HG03060 (cell line): Measurements from ENCODE around the gene KCNIP4.
"Not testable (repeated sequence)": the region's sequence is repeated elsewhere in the genome, so short reads cannot be mapped to it uniquely, and the experiment has no call there.

Experiments
- ATAC-seq: cut with Tn5 transposase; IDR thresholded peaks from one replicate; pipeline ENCODE4 v1.9.1; 2021; ENCODE audit warnings: low read depth, moderate number of reproducible peaks; ENCODE audit not compliant: unreplicated experiment

The KCNIP4 gene

DNA sequence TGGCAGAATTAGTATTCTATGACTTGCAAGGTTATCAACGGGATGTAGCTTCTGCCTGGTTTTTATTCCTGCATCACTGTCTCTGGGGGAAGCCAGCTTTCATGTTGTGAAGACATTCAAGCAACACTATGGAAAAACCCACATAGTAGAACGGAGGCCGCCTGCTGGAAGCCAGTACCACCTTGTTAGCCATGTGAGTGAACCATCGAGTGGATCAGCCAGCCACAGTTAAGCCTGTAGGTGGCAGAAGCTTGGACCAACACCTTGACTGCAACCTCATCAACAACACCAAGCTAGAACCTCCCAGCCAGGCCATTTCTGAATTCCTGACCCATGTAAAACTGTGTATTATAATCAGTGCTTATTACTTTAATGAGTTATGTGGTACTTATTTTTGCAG lies 538.2 kb downstream of the KCNIP4 start:
- no peak for ATAC-seq

DNA sequence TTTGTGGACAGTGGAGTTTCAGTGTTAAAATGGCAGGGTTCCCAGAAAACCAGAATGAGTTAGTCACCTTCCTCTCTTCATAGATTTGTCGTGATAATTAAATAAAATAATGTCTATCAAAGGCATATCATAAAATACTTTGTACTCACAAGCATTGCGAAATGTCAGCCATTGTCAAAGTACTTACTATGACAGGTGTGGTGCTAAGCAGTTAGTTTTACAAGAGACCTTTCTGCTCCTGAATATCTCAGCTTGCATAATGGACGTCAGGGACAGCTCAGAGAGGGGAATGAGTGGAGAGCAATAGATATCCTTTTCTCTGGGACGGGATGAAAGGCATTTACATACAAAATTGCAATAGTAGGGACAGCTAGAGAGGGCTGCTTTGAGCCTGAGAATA lies 560.9 kb downstream of the KCNIP4 start:
- ATAC-seq, result no peak

DNA sequence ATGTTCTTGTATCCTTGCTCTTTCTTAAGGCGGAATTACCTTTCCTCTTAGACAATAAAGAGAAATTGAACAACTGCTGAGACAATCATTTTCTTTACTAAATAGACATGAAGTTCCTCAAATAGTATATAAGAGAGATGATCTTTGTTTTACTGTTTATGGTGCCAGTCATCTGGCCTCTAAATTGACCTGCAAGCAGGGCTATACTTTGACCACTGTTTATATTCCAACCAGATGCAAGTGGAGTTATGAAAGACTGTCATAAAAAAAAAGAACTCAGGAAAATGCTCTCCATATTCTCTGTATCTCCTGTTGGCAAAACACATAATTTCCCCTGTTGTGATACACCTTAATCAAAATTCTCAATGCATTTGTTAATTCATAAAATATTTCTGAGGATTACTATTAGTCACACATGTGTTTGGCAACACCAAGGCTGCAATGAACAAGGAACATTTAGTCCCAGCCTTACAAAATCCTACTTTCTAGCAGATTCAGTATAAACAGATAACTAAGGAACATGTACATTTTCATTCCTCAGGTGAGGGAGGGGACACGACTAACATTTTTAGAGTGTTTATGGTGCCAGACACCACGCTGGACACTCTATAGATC lies 562.3 kb downstream of the KCNIP4 start:
- no peak for ATAC-seq

DNA sequence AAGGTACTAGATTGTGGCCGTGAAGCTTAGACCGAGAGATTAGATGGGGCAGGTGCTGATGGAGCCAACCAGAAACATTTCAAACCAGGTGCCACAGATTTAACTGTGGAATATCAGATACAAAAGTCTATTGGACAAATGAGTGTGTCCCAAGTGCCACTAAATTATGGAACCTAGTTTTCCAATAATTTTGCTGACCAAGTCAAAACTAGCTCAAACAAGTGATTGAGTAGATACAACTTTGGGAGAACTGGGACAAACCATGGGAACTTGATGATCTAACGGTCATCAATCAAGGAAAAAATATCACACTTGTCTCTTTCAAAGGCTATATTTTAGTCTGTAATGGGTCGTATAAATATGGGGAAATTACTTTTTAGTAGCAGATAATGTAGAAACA lies 562.9 kb downstream of the KCNIP4 start:
- no peak for ATAC-seq

DNA sequence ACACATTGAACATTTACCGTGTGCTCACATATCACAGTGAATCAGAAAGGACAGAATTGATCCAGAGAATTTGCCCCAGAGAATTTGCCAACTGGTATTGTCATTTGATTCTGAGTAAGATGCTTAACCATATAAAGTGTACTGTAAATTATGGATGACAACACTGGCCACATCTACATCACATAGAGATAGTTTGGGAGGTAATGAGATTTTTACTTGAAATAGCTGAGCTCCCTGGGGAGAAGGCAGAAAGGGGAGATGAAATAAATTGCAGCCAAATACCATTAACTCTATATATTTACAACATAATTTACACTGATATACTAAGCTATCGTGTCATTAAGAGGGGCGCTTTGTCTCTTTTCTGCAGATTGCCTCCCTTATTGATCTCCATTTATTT lies 564.0 kb downstream of the KCNIP4 start:
- no peak for ATAC-seq

DNA sequence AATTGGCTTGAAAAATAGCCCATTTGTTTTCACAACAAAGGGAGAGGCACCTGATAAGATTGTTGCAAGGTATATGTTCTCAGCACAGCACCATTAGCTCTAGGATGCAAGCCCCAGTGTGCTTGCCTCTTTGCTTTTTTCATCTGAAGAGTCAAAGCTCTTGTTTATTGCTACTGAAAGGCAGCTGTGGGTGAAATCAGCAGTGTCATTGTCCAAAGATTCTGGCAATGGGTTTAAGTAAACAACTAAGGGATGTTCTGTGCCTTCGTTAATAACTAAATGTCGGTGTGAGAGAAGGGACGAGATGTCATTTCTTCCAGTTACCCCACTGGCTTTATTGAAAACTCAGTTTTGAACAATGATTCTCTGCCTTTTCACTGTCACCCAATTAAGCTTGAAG lies 567.7 kb downstream of the KCNIP4 start:
- ATAC-seq, result no peak

DNA sequence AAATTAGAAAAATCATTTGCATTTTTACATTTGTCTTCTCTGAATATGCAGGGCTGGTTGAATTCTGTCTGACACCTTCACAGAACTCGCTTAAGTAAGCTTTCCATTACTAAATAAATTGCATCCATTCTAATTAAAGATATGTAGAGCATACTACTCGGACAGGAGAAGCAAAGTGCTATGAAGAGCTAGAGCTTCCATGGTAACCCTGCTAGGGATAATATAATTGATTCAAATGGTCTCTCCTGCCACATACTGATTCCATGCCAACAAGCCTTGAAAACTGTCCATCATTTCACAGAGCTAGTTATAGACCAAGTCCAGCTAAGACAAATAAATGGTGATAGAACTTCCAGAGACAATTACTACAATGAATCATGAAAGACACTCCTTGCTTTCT lies 571.5 kb downstream of the KCNIP4 start:
- ATAC-seq, result no peak

DNA sequence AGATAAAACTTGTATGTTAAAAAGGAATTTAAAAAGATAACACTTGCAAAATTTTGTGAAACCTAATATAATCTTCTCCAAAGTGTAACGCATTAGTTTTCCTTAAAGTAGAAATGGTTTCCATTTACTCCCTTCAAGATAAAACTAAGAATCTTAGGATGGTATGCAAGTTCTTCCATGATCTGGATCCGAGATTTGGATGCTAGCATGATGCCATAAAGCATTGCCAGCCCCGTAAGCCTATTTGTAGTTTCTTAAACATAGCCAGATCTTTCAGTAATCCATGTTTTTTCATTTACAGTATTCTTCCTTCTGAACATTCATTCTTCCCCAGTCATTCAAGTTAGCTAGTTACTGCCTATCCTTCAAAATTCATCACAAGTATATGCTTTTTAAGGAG lies 572.4 kb downstream of the KCNIP4 start:
- ATAC-seq, result no peak

DNA sequence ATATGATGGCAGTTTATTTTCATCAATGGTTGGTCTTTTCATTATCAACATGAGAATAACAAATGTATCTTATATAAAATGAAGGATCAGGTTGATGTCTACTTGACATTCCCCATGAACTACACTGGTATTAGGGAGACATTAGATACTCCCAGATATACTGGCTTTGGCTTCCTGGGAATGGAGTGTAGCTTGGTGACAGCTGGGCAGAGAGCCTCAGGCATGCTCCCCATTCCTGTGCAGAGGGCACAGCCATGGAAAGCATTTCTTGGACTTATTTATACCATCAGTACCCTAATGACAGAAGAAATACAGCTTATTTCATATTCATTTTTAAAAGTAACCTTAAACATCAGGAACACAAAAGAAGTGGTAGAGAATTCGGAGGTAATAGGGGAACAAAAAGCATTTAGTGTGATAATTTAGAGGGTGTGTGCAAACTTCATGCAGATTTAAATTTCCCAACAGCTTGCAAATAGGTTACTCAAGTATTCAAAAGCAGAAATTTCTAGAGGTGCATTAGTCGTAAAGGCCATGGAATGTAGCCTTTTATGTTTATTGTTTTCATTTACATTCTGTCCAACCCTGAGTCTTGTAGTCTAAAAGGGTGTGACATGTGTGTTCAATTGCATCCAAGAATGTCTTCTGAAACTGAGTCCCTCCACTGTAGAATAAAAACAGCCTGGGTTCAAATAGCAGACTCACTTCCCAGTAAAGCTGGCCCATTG lies 573.8 kb downstream of the KCNIP4 start:
- no peak for ATAC-seq

DNA sequence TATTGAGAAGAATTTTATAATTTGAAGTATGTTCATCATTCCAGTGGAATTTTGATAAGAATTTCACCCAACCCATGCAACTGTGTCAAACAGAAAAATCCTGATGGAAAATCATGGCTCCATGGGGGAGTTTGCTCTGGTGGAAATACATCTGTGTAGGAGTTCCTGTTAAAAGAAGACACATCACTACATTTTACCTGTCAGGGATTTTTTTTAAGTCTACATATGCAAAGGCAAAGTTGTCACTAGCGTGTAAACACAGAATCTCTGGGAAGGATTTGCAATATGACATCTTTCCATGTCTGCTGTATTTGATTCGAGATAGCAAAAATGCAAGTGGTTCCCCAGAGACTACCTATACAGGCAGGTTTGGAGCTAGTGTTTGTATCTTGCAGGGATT lies 581.0 kb downstream of the KCNIP4 start:
- no peak for ATAC-seq

DNA sequence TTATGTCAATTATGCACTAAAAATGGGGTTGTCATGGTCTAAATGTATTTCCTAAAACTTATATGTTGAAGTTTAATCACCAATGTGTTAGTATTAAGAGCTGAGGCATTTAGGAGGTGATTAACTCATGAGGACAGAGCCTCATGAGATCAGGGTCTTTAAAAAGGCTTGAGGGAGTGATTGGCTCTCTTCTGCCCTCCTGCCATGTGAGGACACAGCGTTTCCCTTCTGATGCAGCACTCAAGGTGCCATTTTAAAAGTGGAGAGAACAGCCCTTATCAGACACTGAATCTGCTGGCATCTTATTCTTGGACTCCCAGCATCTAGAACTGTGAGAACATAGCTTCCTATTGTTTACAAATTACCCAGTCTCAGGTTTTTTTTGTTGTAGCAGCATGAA lies 581.7 kb downstream of the KCNIP4 start:
- no peak for ATAC-seq

DNA sequence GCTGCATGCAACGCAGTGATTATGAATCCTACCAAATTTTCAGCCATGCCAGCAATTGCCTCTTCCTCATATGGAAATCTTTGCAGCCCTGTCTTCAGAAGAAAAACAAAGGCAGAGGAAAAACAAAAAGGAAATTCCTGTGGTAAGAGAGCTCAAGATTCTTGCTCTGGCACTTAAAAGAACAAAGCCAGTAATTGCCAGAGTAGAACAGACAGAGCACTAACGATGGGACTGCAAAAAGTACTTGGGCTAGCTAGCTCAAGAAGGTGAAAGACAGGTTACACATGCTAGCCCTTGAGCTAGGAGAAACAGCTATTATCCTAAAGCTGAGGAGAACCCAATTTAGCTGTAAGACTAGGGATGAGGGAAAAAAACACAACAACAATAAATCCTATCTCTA lies 582.3 kb downstream of the KCNIP4 start:
- ATAC-seq, result no peak

DNA sequence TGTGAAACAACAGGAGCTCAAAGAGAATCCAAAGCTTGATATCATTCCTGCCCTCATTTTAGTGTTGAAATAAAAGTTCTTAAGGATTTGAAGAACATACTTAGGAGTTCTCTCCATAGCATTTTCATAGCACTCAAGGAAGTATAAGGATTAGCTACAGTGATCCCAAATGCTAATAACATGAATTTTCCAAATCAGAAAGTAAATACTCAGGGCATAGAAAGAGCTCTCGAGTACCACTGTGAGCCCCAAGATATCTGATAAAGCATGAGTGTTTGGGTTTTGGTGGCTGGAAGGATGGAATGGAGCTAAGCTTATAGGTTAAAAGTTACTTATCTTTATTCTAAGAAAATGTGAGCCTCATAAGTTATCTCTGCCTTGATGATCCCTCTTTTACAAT lies 584.9 kb downstream of the KCNIP4 start:
- no peak for ATAC-seq

DNA sequence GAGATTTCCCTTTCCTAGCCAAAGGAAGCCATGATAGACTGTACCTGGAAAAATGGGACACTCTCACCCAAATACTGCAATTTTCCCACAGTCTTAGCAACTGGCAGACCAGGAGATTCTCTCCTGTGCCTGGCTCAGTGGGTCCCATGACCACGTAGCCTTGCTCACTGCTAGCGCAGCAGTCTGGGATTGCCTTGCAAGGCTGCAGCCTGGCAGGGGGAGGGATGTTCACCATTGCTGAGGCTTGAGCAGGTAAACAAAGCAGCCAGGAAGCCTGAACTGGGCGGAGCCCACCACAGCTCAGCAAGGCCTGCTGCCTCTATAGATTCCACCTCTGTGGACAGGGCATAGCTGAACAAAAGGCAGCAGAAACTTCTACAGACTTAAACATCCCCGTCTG lies 596.2 kb downstream of the KCNIP4 start:
- ATAC-seq, result not testable (repeated sequence)

DNA sequence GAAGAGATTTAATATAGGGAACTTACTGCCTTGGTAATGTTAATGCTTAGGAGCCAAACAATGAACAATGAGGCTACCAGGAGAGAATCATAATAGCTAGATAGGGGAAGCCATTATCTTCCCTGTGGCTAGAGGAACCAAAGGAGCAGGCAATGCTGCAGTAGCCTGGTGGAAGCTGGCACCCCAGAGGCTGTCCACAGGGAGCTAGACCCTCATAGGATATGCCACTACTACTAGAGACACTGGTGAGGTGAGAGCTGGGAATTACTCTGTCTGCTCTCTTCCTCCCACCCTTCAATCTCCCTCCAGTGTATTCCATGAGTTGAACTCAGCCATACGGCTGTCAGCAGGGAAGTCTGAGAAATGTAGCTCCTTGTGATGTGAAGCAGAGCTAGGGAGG lies 601.4 kb downstream of the KCNIP4 start:
- no peak for ATAC-seq

DNA sequence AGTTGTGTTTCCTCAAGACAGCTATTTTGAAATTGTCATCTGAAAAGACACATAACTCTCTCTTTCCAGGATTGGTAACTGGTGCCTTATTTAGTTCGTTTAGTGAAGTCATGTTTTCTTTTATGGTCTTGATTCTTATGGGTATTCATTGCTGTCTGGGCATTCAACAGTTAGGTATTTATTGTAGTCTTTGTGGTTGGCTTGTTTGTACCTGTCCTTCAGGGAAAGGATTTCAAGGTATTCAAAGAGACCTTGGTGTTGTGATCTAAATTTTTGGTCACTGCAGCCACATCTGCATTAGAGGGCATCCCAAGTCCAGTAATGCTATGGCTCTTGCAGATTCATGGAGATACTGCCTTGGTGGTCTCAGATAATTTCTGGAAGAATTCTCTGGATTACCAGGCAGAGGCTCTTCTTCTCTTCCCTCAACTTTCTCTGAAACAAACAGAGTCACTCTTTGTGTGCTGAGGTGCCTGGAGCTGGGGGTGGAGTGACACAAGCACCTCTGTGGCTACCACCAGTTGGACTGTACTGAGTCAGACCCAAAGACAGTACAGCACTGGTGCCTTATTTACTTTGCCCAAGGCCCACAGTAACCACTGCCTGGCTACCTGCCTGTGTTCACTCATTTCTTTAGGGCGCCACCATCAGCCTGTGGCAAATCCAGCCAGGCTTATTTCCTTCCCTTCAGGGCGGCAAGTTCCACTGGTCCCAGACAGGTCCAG lies 620.4 kb downstream of the KCNIP4 start:
- no peak for ATAC-seq

DNA sequence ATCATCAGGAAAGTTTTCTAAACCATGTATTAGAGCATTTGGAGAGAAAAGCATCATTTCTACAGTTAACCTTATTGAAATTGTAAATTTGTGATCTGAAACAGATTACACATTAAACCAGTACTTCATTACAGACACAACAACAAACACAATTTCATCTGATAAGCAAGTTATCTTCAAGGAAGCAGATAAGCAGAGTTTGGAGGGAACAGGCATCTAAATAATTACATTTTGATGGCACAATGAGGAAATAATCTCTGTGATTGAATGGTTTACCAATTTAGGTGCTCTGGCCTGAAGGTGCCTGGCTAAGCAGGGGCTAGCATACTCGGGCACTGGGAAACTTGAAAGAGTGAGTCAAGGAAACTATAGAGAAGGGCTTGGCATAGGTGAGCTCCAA lies 628.5 kb downstream of the KCNIP4 start:
- ATAC-seq, result no peak

DNA sequence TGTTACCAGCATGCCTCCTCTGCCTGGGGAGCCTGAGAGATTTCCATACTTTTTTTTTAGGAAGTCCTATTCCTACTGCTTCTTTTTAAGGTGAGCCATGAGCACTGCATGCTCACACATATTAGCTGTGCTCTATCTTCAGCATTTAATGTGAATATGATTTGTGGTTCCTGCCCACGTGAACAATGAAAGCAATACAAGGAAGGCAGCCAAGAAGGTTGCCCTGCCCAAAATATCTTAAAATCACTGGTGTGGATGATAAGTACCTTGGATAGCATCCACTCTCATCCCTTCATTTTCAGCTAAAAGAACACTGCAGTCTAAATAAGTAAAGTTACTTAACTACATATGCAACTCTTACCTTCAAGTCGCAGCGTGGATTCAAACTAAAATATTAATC lies 640.9 kb downstream of the KCNIP4 start:
- ATAC-seq, result no peak

DNA sequence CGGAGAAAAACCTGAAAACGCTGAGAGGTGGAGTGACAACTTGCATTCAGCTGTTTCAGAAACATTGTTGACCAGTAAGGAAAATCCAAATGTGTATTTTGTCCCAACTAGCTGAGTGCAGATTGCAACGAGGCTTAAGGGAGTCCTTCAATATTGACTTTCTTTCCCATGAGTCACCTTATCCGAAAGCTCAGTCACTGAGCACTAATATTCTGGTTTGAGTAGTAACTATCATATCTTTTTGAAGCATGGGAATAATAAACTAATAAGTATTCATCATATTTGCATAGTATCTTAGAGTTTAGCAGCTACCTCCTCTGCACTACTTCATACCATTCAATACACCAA lies 644.1 kb downstream of the KCNIP4 start:
- no peak for ATAC-seq

DNA sequence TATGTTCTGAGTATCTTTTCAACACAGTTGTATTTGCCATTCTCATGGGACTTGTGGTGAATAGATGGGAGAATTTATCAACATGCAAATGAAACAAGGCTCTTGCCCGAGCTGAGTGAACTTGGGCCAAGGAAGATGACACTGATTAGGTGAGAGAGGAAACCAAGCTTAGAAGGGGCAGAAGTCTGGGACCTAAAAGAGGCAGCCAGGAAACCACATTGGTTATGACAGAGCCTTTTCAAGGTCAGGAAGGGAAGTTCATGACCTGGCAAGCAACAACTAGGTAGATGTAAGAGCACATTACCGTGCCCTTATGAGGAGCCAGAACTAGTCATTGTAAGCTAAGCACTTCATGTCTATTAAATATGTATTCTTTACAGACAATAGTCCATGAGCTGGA lies 658.0 kb downstream of the KCNIP4 start:
- ATAC-seq, result peak; percentile 79

DNA sequence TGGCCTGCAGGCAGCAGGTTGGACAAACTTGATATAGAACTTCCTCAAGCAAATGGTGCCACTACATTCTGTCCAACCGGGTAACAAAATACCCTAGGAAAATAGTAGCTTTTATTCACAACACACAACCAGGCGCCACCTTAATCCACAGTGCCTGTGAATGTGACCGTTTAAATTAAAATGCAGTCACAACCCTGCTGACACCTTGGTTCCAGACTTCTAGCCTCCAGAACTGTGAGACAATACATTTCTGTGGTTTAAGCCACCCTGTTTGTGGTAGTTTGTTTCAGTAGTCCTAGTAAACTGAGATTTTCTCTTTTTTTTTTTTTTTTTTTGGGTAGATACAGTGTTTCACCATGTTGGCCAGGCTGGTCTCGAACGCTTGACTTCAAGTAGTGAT lies 672.5 kb downstream of the KCNIP4 start:
- ATAC-seq, result no peak

DNA sequence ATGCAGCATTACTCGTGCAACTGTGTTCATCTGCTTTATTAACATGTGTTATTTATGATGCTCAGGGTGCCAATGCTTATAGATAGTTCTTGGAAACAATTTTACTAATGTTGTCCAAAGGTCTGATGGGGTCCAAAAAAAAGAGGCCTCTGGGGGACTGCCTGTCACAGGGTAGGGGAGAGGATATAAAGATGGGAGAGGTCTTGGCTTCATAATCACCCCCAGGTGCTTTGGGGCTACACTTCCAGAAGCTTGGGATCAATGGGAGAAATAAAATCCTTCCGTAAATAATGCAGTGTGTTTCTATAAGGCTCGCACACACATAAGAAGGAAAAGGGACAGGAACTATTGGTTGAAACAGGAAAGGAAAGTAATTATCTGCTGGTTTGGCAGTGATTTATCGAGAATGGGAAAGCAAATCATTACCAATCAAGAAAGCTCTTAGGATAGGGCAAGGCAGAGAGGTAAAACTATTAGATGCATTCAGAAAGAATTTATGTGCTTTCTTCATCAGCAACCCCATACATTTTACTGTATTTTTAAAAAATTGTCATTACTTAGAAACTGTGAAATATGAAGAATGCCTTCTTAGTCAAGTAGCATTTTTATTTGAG lies 677.0 kb downstream of the KCNIP4 start:
- ATAC-seq, result no peak
